ENCODE results near the gene ANKUB1.

ANKUB1 gene

GRCh38 chr3:149781741-149782140, 10.6 kb downstream of the ANKUB1 start:
- Histone ChIP-seq H3K27me3 (no peaks in the 10 kb centered on the region), H3K4me3 (ENCODE audit: low read depth in 1 of 2, low read length in 1 of 2) (peak overlapping the region; percentile 44 to 45), H3K36me3 (no peaks in the 10 kb centered on the region), H3K9me3 (no peaks in the 10 kb centered on the region), H3K4me1 (ENCODE audit: control insufficient read depth in 1 of 2, insufficient read depth in 1 of 2, low read depth in 1 of 2, low read length in 1 of 2) (peaks cover 39 to 46% of the 10 kb centered on the region in 2 experiments), H3K27ac (peak overlapping the region; percentile 97)
- TF ChIP-seq, protein P1, sequence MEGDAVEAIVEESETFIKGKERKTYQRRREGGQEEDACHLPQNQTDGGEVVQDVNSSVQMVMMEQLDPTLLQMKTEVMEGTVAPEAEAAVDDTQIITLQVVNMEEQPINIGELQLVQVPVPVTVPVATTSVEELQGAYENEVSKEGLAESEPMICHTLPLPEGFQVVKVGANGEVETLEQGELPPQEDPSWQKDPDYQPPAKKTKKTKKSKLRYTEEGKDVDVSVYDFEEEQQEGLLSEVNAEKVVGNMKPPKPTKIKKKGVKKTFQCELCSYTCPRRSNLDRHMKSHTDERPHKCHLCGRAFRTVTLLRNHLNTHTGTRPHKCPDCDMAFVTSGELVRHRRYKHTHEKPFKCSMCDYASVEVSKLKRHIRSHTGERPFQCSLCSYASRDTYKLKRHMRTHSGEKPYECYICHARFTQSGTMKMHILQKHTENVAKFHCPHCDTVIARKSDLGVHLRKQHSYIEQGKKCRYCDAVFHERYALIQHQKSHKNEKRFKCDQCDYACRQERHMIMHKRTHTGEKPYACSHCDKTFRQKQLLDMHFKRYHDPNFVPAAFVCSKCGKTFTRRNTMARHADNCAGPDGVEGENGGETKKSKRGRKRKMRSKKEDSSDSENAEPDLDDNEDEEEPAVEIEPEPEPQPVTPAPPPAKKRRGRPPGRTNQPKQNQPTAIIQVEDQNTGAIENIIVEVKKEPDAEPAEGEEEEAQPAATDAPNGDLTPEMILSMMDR (IDR thresholded peaks at IDR 0.05), result no peak

- Histone ChIP-seq H3K4me1 (ENCODE audit: control insufficient read depth in 1 of 2, insufficient read depth in 1 of 2, low read depth in 1 of 2, low read length in 1 of 2) (peaks cover 39 to 46% of the 10 kb centered on the region in 2 experiments), H3K4me3 (ENCODE audit: low read depth in 1 of 2, low read length in 1 of 2) (peak overlapping the region; percentile 44 to 45), H3K27ac (peak overlapping the region; percentile 97)
Observed at GRCh38 chr3:149781211-149781610, 11.1 kb downstream of the ANKUB1 start.

DNA sequence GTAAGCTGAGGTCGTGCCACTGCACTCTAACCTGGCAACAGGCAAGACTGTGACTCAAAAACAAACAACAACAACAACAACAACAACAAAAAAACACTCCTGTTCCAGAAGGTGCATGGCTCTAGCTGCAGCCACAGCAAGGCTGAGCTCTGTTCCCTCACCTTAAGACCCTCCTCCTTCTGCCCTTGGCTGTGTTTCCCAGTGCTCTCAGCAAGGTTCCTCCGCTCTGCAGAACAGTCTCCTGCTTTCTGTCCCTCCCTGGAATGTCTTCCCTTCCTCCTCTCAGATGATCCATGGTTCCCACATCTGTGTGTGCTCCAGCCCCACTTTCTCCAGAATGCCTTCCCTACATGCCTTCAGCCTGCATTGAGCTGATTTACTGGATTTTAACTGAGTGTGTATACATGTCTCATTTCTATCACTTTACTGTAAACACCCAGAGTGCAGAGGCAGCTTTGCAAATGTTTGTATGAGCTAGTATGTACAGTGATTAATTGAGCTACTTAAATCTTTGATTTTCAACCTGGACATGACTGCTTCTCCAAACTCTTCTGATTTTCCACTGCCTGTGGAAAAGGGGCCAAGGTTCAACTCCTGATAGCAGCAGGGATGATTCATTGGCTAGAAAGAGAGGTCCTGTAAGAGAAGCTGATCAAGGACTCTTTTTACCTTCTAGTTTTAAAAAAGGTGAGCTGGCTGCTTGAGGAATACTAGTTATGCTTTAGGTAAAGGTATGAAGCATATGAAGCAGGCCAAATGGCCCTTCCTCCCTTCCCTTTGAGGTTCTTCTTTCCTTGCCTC, 14.7 kb downstream of the ANKUB1 start:
- no peaks in the 10 kb centered on the region for H3K27me3 ChIP-seq
- H3K4me3 ChIP-seq (ENCODE audit: low read depth in 1 of 2, low read length in 1 of 2), result no peak overlapping the region
- H3K36me3 ChIP-seq, result no peaks in the 10 kb centered on the region
- no peak overlapping the region for H3K27ac ChIP-seq
- TF ChIP-seq, protein P1 (IDR thresholded peaks at IDR 0.05), result no peak
- peaks cover 21 to 25% of the 10 kb centered on the region in 2 experiments for H3K4me1 ChIP-seq (ENCODE audit: control insufficient read depth in 1 of 2, insufficient read depth in 1 of 2, low read depth in 1 of 2, low read length in 1 of 2)
- H3K9me3 ChIP-seq, result no peaks in the 10 kb centered on the region

More at GRCh38 chr3:149781211-149781610, 11.1 kb downstream of the ANKUB1 start:
- Histone ChIP-seq H3K27me3 (no peaks in the 10 kb centered on the region), H3K9me3 (no peaks in the 10 kb centered on the region), H3K36me3 (no peaks in the 10 kb centered on the region)
- TF ChIP-seq, protein P1 (IDR thresholded peaks at IDR 0.05), result no peak

GRCh38 chr3:149776170-149776569, 16.2 kb downstream of the ANKUB1 start:
- Histone ChIP-seq H3K27ac (no peak overlapping the region), H3K9me3 (no peaks in the 10 kb centered on the region), H3K4me3 (ENCODE audit: low read depth in 1 of 2, low read length in 1 of 2) (no peak overlapping the region), H3K4me1 (ENCODE audit: control insufficient read depth in 1 of 2, insufficient read depth in 1 of 2, low read depth in 1 of 2, low read length in 1 of 2) (peaks cover 8 to 11% of the 10 kb centered on the region in 2 experiments), H3K27me3 (no peaks in the 10 kb centered on the region), H3K36me3 (no peaks in the 10 kb centered on the region)
- TF ChIP-seq, protein P1 (IDR thresholded peaks at IDR 0.05), result no peak

DNA sequence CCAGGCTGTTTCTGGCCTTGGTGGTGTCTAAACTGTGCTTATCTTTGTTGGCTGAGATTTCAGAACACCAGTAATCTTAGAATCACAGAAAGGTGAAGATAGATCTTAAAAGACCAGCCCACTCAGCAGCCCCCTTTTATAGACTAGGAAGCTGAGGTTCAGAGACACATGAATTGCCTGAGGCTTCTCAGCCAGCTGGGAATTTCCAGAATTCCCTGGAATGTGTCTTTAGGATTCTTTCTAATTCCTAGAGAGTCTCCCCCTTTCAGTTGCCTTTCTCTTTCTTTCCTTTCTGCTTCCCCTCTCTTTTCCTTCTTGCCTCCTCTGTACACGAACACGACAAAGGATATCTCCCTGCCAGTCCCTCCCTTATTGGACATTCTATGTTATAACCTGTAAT, 19.5 kb downstream of the ANKUB1 start:
- Histone ChIP-seq H3K27ac (no peak overlapping the region), H3K4me3 (ENCODE audit: low read depth in 1 of 2, low read length in 1 of 2) (no peak overlapping the region), H3K9me3 (no peaks in the 10 kb centered on the region), H3K27me3 (no peaks in the 10 kb centered on the region), H3K36me3 (no peaks in the 10 kb centered on the region), H3K4me1 (ENCODE audit: control insufficient read depth in 1 of 2, insufficient read depth in 1 of 2, low read depth in 1 of 2, low read length in 1 of 2) (no peaks in the 10 kb centered on the region)
- TF ChIP-seq, protein P1 (IDR thresholded peaks at IDR 0.05), result no peak
